Skeletal muscle tissue (tissue), 4 donors: ENCODE data around the gene RTBDN. TPM values are rescaled to one million over a fixed set of nuclear protein-coding genes. Genes with fewer than 3 reads are reported as not detected.

Experiments
- H3K27ac ChIP-seq: one replicate; pipeline ENCODE4 v1.7.0; 2013; ENCODE audit warnings: mild to moderate bottlenecking, low read depth, low read length, inconsistent platforms
- H3K27me3 ChIP-seq, 3 donors: one replicate each; pipeline ENCODE4 v1.7.0; 2013; ENCODE audit warnings: low read length in 3 of 3; ENCODE audit not compliant: control insufficient read depth in 3 of 3, insufficient read depth in 3 of 3
- H3K36me3 ChIP-seq, 3 donors: one replicate each; pipeline ENCODE4 v1.7.0; 2013; ENCODE audit warnings: low read length in 3 of 3; ENCODE audit not compliant: control insufficient read depth in 3 of 3, insufficient read depth in 3 of 3
- H3K4me1 ChIP-seq, 3 donors: one replicate each; pipeline ENCODE4 v1.7.0; 2013; ENCODE audit warnings: low read length in 3 of 3, mild to moderate bottlenecking in 3 of 3; ENCODE audit not compliant: control insufficient read depth in 3 of 3, insufficient read depth in 3 of 3
- H3K4me3 ChIP-seq, 3 donors: one replicate each; pipeline ENCODE4 v1.7.0; 2013; ENCODE audit warnings: low read length in 3 of 3
- H3K9ac ChIP-seq, 3 donors: one replicate each; pipeline ENCODE4 v1.7.0; 2013; ENCODE audit warnings: low read length in 3 of 3, mild to moderate bottlenecking in 3 of 3, moderate library complexity in 2 of 3, low read depth in 1 of 3
- H3K9me3 ChIP-seq, 3 donors: one replicate each; pipeline ENCODE4 v1.7.0; 2013; ENCODE audit warnings: low read length in 3 of 3; ENCODE audit not compliant: control insufficient read depth in 3 of 3
- total RNA-seq: library from RNA; depleted of rRNA; stranded (reverse); fragments of >200 nt; gene quantifications from one replicate; pipeline ENCODE4 v1.2.3, GENCODE V29; 2014
- donor health status: Osteomylitis.

RTBDN gene
- total RNA-seq, 1 donor from 2014 or later, result not detected

DNA sequence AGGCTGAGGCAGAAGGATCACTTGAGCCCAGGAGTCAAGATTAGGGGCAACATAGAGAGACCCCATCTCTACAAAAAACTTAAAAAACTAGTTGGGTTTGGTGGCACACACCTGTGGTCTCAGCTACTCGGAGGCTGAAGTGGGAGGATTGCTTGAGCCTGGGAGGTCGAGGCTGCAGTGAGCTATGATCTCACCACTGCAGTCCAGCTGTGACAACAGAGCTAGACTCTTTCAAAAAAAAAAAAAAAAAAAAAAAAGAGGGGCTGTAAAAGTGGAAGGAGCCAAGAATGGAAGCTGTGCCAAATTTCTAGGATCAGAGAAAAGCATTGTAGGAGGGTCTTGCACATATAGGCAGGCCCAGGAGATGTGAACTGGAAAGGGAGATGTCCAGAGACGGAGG lies 37.3 kb upstream of the RTBDN start:
- no peak overlapping the region for H3K27ac ChIP-seq
- H3K36me3 ChIP-seq, result peaks cover 7 to 10% (median 7%) of the 10 kb centered on the region in 3 donors
- H3K9ac ChIP-seq, result no peak overlapping the region
- peaks cover 14 to 25% (median 17%) of the 10 kb centered on the region in 3 donors for H3K27me3 ChIP-seq
- H3K9me3 ChIP-seq, result no peaks in the 10 kb centered on the region
- H3K4me3 ChIP-seq, result no peak overlapping the region
- peaks cover 0 to 11% (median 7%) of the 10 kb centered on the region in 3 donors for H3K4me1 ChIP-seq

GRCh38 chr19:12868540-12869112 lies 34.2 kb upstream of the RTBDN start:
- Histone ChIP-seq H3K9me3 (no peaks in the 10 kb centered on the region), H3K36me3 (no peaks in the 10 kb centered on the region)

GRCh38 chr19:12867120-12868099 lies 33.0 kb upstream of the RTBDN start:
- Histone ChIP-seq H3K9ac (peak overlapping the region in 1 of 3 donors; percentile 33), H3K27me3 (peaks cover 14 to 37% (median 21%) of the 10 kb centered on the region in 3 donors), H3K36me3 (no peaks in the 10 kb centered on the region), H3K4me1 (peaks cover 0 to 3% (median 0%) of the 10 kb centered on the region in 3 donors), H3K27ac (no peak overlapping the region), H3K4me3 (peak overlapping the region in 1 of 3 donors; percentile 35), H3K9me3 (no peaks in the 10 kb centered on the region)

More at GRCh38 chr19:12868540-12869112, 34.2 kb upstream of the RTBDN start:
- H3K27ac ChIP-seq, result no peak overlapping the region
- H3K4me3 ChIP-seq, result no peak overlapping the region
- H3K9ac ChIP-seq, result no peak overlapping the region
- H3K4me1 ChIP-seq, result peaks cover 0 to 9% (median 6%) of the 10 kb centered on the region in 3 donors
- peaks cover 14 to 40% (median 21%) of the 10 kb centered on the region in 3 donors for H3K27me3 ChIP-seq

GRCh38 chr19:12866416-12867119 lies 32.2 kb upstream of the RTBDN start:
- H3K9ac ChIP-seq, result no peak overlapping the region
- no peak overlapping the region for H3K4me3 ChIP-seq
- H3K27ac ChIP-seq, result no peak overlapping the region
- H3K27me3 ChIP-seq, result peaks cover 14 to 40% (median 25%) of the 10 kb centered on the region in 3 donors
- peaks cover 0 to 3% (median 0%) of the 10 kb centered on the region in 3 donors for H3K4me1 ChIP-seq
- H3K36me3 ChIP-seq, result no peaks in the 10 kb centered on the region
- H3K9me3 ChIP-seq, result no peaks in the 10 kb centered on the region

- Histone ChIP-seq H3K4me3 (no peak overlapping the region), H3K4me1 (peaks cover 0 to 3% (median 0%) of the 10 kb centered on the region in 3 donors), H3K36me3 (no peaks in the 10 kb centered on the region), H3K9ac (no peak overlapping the region), H3K27ac (no peak overlapping the region), H3K27me3 (peaks cover 14 to 40% (median 25%) of the 10 kb centered on the region in 3 donors), H3K9me3 (no peaks in the 10 kb centered on the region)
Measured at GRCh38 chr19:12865746-12866415, 31.5 kb upstream of the RTBDN start.

DNA sequence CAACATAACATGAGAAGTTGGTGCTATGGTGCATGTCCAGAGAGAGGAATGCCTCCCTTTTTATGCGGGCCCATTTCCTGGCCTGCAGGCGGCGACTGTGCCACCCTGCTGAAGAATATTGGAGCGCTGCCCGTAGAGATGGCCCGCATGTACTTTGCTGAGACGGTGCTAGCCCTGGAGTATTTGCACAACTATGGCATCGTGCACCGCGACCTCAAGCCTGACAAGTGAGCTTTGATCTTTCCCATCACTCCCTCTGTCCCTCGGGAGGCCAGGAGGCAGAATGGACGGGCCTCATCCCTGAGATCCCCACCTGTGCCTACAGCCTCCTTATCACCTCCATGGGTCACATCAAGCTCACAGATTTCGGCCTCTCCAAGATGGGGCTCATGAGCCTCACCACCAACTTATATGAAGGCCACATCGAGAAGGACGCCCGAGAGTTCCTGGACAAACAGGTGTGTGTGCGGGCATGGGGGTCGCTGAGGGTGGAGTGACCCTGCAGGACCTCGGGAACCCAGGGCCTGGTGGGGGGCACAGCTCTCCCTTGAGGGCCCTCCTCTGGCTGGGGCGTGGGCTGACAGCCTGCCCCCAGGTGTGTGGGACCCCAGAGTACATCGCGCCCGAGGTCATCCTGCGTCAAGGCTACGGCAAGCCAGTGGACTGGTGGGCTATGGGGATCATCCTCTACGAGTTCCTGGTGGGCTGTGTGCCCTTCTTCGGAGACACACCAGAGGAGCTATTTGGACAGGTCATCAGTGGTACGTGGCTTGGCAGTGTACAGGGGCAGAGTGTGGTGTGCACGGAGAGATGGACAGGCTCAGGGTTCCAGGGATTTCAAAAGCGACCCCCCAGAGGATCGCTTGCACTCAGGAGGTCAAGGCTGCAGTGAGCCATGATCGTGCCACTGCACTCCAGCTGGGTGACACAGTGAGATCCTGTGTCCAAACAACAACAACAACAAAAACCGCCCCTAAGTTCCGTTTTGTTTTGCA lies 30.6 kb upstream of the RTBDN start:
- Histone ChIP-seq H3K9ac (no peak overlapping the region), H3K4me1 (peaks cover 0 to 3% (median 0%) of the 10 kb centered on the region in 3 donors), H3K27ac (no peak overlapping the region), H3K9me3 (no peaks in the 10 kb centered on the region), H3K4me3 (no peak overlapping the region), H3K36me3 (no peaks in the 10 kb centered on the region), H3K27me3 (peaks cover 14 to 40% (median 25%) of the 10 kb centered on the region in 3 donors)

GRCh38 chr19:12864143-12864542 lies 29.8 kb upstream of the RTBDN start:
- Histone ChIP-seq H3K4me3 (no peak overlapping the region), H3K9me3 (no peaks in the 10 kb centered on the region), H3K36me3 (no peaks in the 10 kb centered on the region), H3K4me1 (peaks cover 0 to 3% (median 0%) of the 10 kb centered on the region in 3 donors), H3K9ac (no peak overlapping the region), H3K27ac (no peak overlapping the region), H3K27me3 (peaks cover 14 to 40% (median 25%) of the 10 kb centered on the region in 3 donors)

DNA sequence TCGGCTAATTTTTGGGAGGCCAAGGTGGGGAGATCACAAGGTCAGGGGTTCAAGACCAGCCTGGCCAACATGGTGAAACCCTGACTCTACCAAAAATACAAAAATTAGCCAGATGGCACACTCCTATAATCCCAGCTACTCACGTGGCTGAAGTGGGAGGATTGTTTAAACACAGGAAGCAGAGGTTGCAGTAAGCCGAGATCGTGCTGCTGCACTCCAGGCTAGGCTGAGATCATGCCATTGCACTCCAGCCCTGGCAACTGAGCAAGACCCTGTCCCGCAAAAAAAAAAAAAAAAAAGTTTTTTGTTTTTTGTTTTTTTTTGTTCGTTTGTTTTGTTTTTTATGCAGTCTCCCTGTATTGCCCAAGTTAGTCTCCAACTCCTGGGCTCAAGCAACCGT lies 25.2 kb upstream of the RTBDN start:
- Histone ChIP-seq H3K4me1 (no peaks in the 10 kb centered on the region), H3K9me3 (no peaks in the 10 kb centered on the region), H3K36me3 (no peaks in the 10 kb centered on the region), H3K27me3 (peaks cover 0 to 6% (median 4%) of the 10 kb centered on the region in 3 donors), H3K4me3 (no peak overlapping the region), H3K27ac (no peak overlapping the region), H3K9ac (no peak overlapping the region)
